Spleen (tissue), 11 donors: Measurements from ENCODE around the gene CDC42BPA. TPM values are rescaled to one million over a fixed set of nuclear protein-coding genes. Genes with fewer than 3 reads are reported as not detected.
A peak's percentile ranks its signal among the peaks of the same experiment; 100 is the strongest.
"Not testable (repeated sequence)": the region's sequence is repeated elsewhere in the genome, so short reads cannot be mapped to it uniquely, and the experiment has no call there.

Experiments
- DNase-seq: peaks from one replicate; pipeline ENCODE4 v3.0.0-alpha.2; 2020
- H3K27ac ChIP-seq, 8 donors: fragments of 200-600 bp; sonication (generic) in 7 of 8; 1 replicate in 4 of 8; 2 replicates in 4 of 8; pipeline versions ENCODE4 v1.5.0 to v1.8.0; 2016 to 2021; ENCODE audit warnings: inconsistent platforms in 4 of 8, mild to moderate bottlenecking in 4 of 8, moderate library complexity in 1 of 8
- H3K27me3 ChIP-seq, 7 donors: fragments of 200-600 bp; sonication (generic) in 6 of 7; replicated peaks in 1 of 7; 1 replicate in 4 of 7; 2 replicates in 3 of 7; pipeline versions ENCODE4 v1.5.0 to v1.8.0; 2016 to 2021; ENCODE audit warnings: inconsistent platforms in 3 of 7, mild to moderate bottlenecking in 1 of 7
- H3K36me3 ChIP-seq, 6 donors: fragments of 200-600 bp; sonication (generic) in 5 of 6; 1 replicate in 4 of 6; 2 replicates in 2 of 6; pipeline versions ENCODE4 v1.5.0 to v1.8.0; 2016 to 2021; ENCODE audit warnings: inconsistent platforms in 2 of 6
- H3K4me1 ChIP-seq, 6 donors: fragments of 200-600 bp; sonication (generic) in 5 of 6; 1 replicate in 3 of 6; 2 replicates in 3 of 6; pipeline versions ENCODE4 v1.5.0 to v1.8.0; 2016 to 2021; ENCODE audit warnings: inconsistent platforms in 3 of 6
- H3K4me3 ChIP-seq, 8 donors: fragments of 200-600 bp; sonication (generic) in 7 of 8; 1 replicate in 4 of 8; 2 replicates in 4 of 8; pipeline versions ENCODE4 v1.5.0 to v1.8.0; 2016 to 2021; ENCODE audit warnings: inconsistent platforms in 4 of 8, mild to moderate bottlenecking in 4 of 8, moderate library complexity in 2 of 8
- H3K9me3 ChIP-seq, 8 donors: fragments of 200-600 bp; sonication (generic) in 7 of 8; 1 replicate in 4 of 8; 2 replicates in 4 of 8; pipeline versions ENCODE4 v1.5.0 to v1.8.0; 2016 to 2021; ENCODE audit warnings: inconsistent platforms in 4 of 8
- POLR2A ChIP-seq, 3 donors: fragments of 450-650 bp; IDR thresholded peaks; one replicate each; pipeline ENCODE4 v1.5.1; 2017; ENCODE audit warnings: antibody characterized with exemption in 3 of 3, mild to moderate bottlenecking in 1 of 3
- POLR2AphosphoS5 ChIP-seq, 3 donors: sonication (generic); formaldehyde crosslinking; IDR thresholded peaks; one replicate each; pipeline ENCODE4 v1.5.1; 2017; ENCODE audit warnings: antibody characterized with exemption in 3 of 3
- WGBS, 5 donors: extraction: QIAGEN DNeasy Blood & Tissue Kit in 3 of 5; methylation state at CpG; one replicate each; pipeline versions ENCODE4 v1.1.5 to v1.1.7; 2013 to 2018; 5-methylcytosine and 5-hydroxymethylcytosine counted together
- intact Hi-C: fragments of 100-400 bp; cut with DNase I; formaldehyde crosslinking; loops from one replicate; pipeline ENCODE4 v1.15.0; 2023; ENCODE audit warnings: low total_unique reads
- polyA plus RNA-seq, 3 donors: library from polyadenylated mRNA; stranded (reverse); fragments of 200-250 nt; gene quantifications; one replicate each; pipeline ENCODE4 v1.2.1, GENCODE V29; 2013
- total RNA-seq, 7 donors: library from RNA; depleted of rRNA in 3 of 7; stranded (reverse); fragments of >200 nt in 3 of 7; fragmentation: NEBNext Ultra II Directional in 4 of 7; extraction: Animal tissue kit (Norgen Biotek cat#: 25700) in 4 of 7; gene quantifications; one replicate each; pipeline versions ENCODE4 v1.1.0 to v1.2.1, GENCODE V29; 2016 to 2021
- TF ChIP-seq, protein P1 (sequence below), 11 experiments: fragments of 200-600 bp in 7 of 11; fragments of 450-650 bp in 4 of 11; sonication (generic) in 4 of 11; IDR thresholded peaks in 8 of 11; conservative IDR thresholded peaks in 3 of 11; 1 replicate in 7 of 11; 2 replicates in 4 of 11; pipeline versions ENCODE4 v1.4.0 to v1.8.0; 2016 to 2021; ENCODE audit warnings: antibody characterized with exemption in 11 of 11, inconsistent platforms in 4 of 11, mild to moderate bottlenecking in 1 of 11
- donor health status: healthy with polysubstance abuse.
- donor health status: DM: no; HTN: no; CAD: no; lungs with moderate emphysema.
- donor health status: DM: no; HTN: no; CAD: no.
- donor health status: Bipolar disorder and iron deficiency.
- donor health status: healthy.
- donor health status: DM: no; HTN: no; CAD: no.
- donor health status: DM: yes; HTN: yes; CAD: no.

The CDC42BPA gene
- total and polyA plus RNA-seq, 10 donors = 1.1 to 36.4 (median 27.6) TPM

DNA sequence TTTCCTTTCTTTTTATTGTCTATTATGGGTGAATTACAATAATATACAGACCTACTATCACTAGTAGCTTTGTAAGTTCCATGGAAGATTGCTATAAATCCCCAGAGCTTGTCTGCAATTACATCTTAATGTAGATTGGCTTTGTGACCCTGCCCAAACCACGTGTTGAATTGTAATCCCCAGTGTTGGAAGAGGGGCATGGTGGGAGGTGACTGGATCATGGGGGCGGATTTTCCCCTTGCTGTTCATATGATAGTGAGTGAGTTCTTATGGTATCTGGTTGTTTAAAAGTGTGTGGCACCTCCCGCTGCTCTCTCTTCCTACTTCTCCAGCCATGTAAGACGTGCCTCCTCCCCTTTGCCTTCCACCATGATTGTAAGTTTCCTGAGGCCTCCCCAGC, 34.9 kb upstream of the CDC42BPA start:
- DNase-seq = no peak
- TF ChIP-seq, protein P1, sequence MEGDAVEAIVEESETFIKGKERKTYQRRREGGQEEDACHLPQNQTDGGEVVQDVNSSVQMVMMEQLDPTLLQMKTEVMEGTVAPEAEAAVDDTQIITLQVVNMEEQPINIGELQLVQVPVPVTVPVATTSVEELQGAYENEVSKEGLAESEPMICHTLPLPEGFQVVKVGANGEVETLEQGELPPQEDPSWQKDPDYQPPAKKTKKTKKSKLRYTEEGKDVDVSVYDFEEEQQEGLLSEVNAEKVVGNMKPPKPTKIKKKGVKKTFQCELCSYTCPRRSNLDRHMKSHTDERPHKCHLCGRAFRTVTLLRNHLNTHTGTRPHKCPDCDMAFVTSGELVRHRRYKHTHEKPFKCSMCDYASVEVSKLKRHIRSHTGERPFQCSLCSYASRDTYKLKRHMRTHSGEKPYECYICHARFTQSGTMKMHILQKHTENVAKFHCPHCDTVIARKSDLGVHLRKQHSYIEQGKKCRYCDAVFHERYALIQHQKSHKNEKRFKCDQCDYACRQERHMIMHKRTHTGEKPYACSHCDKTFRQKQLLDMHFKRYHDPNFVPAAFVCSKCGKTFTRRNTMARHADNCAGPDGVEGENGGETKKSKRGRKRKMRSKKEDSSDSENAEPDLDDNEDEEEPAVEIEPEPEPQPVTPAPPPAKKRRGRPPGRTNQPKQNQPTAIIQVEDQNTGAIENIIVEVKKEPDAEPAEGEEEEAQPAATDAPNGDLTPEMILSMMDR (IDR thresholded peaks at IDR 0.05 in 8 of 11, conservative IDR thresholded peaks at IDR 0.05 in 3 of 11) = no peak
- TF ChIP-seq POLR2AphosphoS5 (IDR thresholded peaks at IDR 0.05) (no peak), POLR2A (IDR thresholded peaks at IDR 0.05) (no peak)
- H3K27ac ChIP-seq = no peak overlapping the region
- no peak overlapping the region for H3K4me3 ChIP-seq
- intact Hi-C loops = no loop called here
- 80 to 94% (median 88%) methylated on average over 4 of the region's 4 CpGs for WGBS, 5 donors
- no peaks in the 10 kb centered on the region for H3K36me3 ChIP-seq
- peaks cover 0 to 27% (median 8%) of the 10 kb centered on the region in 6 donors for H3K4me1 ChIP-seq
- H3K27me3 ChIP-seq = no peaks in the 10 kb centered on the region
- no peaks in the 10 kb centered on the region for H3K9me3 ChIP-seq

DNA sequence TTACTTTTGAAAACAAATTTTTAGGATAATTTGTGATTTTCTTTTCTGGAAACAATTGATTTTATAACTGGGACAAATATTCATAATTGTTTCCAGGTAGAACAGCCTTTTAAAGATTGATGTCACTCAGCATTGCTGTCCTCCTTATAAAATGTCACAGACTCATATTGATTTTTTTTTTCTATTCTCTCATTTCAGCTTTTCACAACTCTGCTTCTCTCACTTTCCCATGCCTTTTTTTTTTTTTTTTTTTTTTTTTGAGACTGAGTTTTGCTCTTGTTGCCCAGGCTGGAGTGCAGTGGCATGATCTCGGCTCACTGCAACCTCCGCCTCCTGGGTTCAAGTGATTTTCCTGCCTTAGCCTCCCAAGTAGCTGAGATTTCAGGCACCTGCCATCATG, 33.9 kb upstream of the CDC42BPA start:
- intact Hi-C loops, H3K9me3 ChIP-seq, H3K4me3 ChIP-seq, DNase-seq, H3K36me3 ChIP-seq, H3K27me3 ChIP-seq: not testable (repeated sequence)
- Histone ChIP-seq H3K27ac (peak overlapping the region in 2 of 8 donors; percentile 22 to 26), H3K4me1 (peaks cover 0 to 20% (median 7%) of the 10 kb centered on the region in 6 donors)
- WGBS, 5 donors = 88 to 97% (median 95%) methylated on average over 2 of the region's 2 CpGs

DNA sequence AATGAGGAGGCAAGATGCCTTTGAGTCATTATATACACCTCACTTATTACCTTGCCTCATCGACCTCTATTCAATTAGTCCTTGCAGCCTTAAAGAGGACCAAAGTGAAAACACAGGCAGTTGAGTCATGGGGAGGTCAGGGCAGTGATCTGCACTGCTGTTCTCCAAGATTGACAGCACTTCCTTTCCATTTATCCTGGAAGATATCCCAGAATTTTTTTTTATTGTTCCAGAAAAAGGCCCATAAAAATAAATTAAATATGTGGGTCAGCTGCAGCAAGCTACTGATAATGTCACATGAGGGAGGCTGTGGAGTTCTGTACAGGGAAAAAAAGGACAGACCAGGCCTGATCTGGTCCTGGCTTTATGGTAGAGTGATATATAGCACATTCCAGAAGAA, 33.2 kb upstream of the CDC42BPA start:
- 0 to 39% (median 3%) methylated on average over 1 of the region's 1 CpG for WGBS, 5 donors
- H3K4me3 ChIP-seq = no peak overlapping the region
- no peaks in the 10 kb centered on the region for H3K36me3 ChIP-seq
- intact Hi-C loops = no loop called here
- no peaks in the 10 kb centered on the region for H3K27me3 ChIP-seq
- H3K9me3 ChIP-seq = no peaks in the 10 kb centered on the region
- TF ChIP-seq POLR2A (IDR thresholded peaks at IDR 0.05) = no peak
- TF ChIP-seq, protein P1 (IDR thresholded peaks at IDR 0.05 in 8 of 11, conservative IDR thresholded peaks at IDR 0.05 in 3 of 11) = no peak
- TF ChIP-seq POLR2AphosphoS5 (IDR thresholded peaks at IDR 0.05) = no peak
- H3K4me1 ChIP-seq = peaks cover 0 to 13% (median 1%) of the 10 kb centered on the region in 6 donors
- no peak for DNase-seq
- peak overlapping the region in 2 of 8 donors; percentile 22 to 26 for H3K27ac ChIP-seq

DNA sequence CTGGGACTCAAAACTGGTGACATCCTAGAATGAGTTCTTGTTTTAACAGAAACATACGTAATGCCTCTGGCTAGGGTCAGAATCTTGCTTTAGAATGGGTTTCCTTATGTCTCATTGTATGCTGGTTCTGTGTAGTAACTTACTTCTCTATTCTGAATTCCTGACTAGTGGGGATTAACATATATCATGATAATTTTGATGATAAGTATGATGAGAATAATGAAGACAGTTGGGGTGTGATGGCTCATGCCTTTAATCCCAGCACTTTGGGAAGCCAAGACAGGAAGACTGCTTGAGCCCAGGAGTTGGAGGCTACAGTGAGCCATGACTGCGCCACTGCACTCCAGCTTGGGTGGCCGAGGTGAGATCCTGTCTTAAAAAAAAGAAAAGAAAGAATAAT, 31.7 kb upstream of the CDC42BPA start:
- intact Hi-C loops = no loop called here
- WGBS, 5 donors = 86 to 98% (median 93%) methylated on average over 3 of the region's 3 CpGs
- H3K27ac ChIP-seq = no peak overlapping the region

More for the DNA sequence above, 31.7 kb upstream of the CDC42BPA start:
- no peaks in the 10 kb centered on the region for H3K36me3 ChIP-seq
- H3K9me3 ChIP-seq = no peaks in the 10 kb centered on the region
- peaks cover 0 to 10% (median 0%) of the 10 kb centered on the region in 6 donors for H3K4me1 ChIP-seq
- no peak for TF ChIP-seq POLR2AphosphoS5 (IDR thresholded peaks at IDR 0.05)
- TF ChIP-seq POLR2A (IDR thresholded peaks at IDR 0.05) = no peak
- TF ChIP-seq, protein P1 (IDR thresholded peaks at IDR 0.05 in 8 of 11, conservative IDR thresholded peaks at IDR 0.05 in 3 of 11) = no peak
- DNase-seq = no peak
- H3K4me3 ChIP-seq = no peak overlapping the region
- no peaks in the 10 kb centered on the region for H3K27me3 ChIP-seq
